RWPE2 (cell line): Measurements from ENCODE around the gene IGF2BP1.

Experiments used
- ATAC-seq: fragments of 200-7000 bp; cut with Tn5 transposase; 3 replicates; pipeline ENCODE4 v1.9.1; 2021; ENCODE audit warnings: low read depth
- DNase-seq: peaks from one replicate; pipeline ENCODE4 v3.0.0-alpha.2; 2020; ENCODE audit warnings: low spot score
- H3K27ac ChIP-seq: fragments of 450-650 bp; 2 replicates; pipeline ENCODE4 v1.5.1; 2017; ENCODE audit warnings: mild to moderate bottlenecking; ENCODE audit not compliant: poor library complexity, severe bottlenecking
- H3K27me3 ChIP-seq: fragments of 250-450 bp; sonication (Bioruptor Pico); 2 replicates; pipeline ENCODE4 v1.5.1; 2021; ENCODE audit warnings: mild to moderate bottlenecking, moderate library complexity; ENCODE audit not compliant: insufficient read depth, poor library complexity, severe bottlenecking
- H3K36me3 ChIP-seq: fragments of 250-450 bp; sonication (Bioruptor Pico); 2 replicates; pipeline ENCODE4 v1.5.1; 2020; ENCODE audit warnings: low read depth, mild to moderate bottlenecking, moderate library complexity
- H3K4me1 ChIP-seq: fragments of 250-450 bp; sonication (Bioruptor Pico); 2 replicates; pipeline ENCODE4 v1.5.1; 2021; ENCODE audit warnings: mild to moderate bottlenecking, moderate library complexity; ENCODE audit not compliant: insufficient read depth, poor library complexity, severe bottlenecking
- H3K4me3 ChIP-seq: fragments of 250-450 bp; sonication (Bioruptor Pico); 2 replicates; pipeline ENCODE4 v1.5.1; 2021; ENCODE audit warnings: mild to moderate bottlenecking, moderate library complexity; ENCODE audit not compliant: severe bottlenecking
- H3K9me3 ChIP-seq: fragments of 250-450 bp; sonication (Bioruptor Pico); 2 replicates; pipeline ENCODE4 v1.5.1; 2021; ENCODE audit warnings: mild to moderate bottlenecking, moderate library complexity; ENCODE audit not compliant: severe bottlenecking
- TF ChIP-seq, protein P1 (sequence below): fragments of 450-650 bp; IDR thresholded peaks from one replicate; pipeline ENCODE4 v1.5.1; 2017; ENCODE audit warnings: mild to moderate bottlenecking, moderate library complexity; ENCODE audit not compliant: poor library complexity, severe bottlenecking

IGF2BP1 gene

GRCh38 chr17:48961516-48962233, 35.5 kb upstream of the IGF2BP1 start:
- no peak overlapping the region for H3K27ac ChIP-seq
- no peaks in the 10 kb centered on the region for H3K36me3 ChIP-seq
- no peaks in the 10 kb centered on the region for H3K9me3 ChIP-seq
- peak; percentile 95 for ATAC-seq
- TF ChIP-seq, protein P1, sequence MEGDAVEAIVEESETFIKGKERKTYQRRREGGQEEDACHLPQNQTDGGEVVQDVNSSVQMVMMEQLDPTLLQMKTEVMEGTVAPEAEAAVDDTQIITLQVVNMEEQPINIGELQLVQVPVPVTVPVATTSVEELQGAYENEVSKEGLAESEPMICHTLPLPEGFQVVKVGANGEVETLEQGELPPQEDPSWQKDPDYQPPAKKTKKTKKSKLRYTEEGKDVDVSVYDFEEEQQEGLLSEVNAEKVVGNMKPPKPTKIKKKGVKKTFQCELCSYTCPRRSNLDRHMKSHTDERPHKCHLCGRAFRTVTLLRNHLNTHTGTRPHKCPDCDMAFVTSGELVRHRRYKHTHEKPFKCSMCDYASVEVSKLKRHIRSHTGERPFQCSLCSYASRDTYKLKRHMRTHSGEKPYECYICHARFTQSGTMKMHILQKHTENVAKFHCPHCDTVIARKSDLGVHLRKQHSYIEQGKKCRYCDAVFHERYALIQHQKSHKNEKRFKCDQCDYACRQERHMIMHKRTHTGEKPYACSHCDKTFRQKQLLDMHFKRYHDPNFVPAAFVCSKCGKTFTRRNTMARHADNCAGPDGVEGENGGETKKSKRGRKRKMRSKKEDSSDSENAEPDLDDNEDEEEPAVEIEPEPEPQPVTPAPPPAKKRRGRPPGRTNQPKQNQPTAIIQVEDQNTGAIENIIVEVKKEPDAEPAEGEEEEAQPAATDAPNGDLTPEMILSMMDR: no peak
- peak; percentile 72 for DNase-seq
- H3K4me3 ChIP-seq: no peak overlapping the region
- H3K4me1 ChIP-seq: peaks cover 9% of the 10 kb centered on the region
- no peaks in the 10 kb centered on the region for H3K27me3 ChIP-seq

- peaks cover 14% of the 10 kb centered on the region for H3K4me1 ChIP-seq
- DNase-seq: no peak
- no peaks in the 10 kb centered on the region for H3K9me3 ChIP-seq
- H3K27ac ChIP-seq: no peak overlapping the region
- H3K4me3 ChIP-seq: no peak overlapping the region
- ATAC-seq: no peak
- TF ChIP-seq, protein P1: no peak
- H3K27me3 ChIP-seq: no peaks in the 10 kb centered on the region
- no peaks in the 10 kb centered on the region for H3K36me3 ChIP-seq
Observed at GRCh38 chr17:48970224-48970623, 27.0 kb upstream of the IGF2BP1 start.

- TF ChIP-seq, protein P1: no peak
- Histone ChIP-seq H3K9me3 (no peaks in the 10 kb centered on the region), H3K4me3 (no peak overlapping the region), H3K27ac (peak overlapping the region; percentile 73), H3K27me3 (no peaks in the 10 kb centered on the region), H3K4me1 (peaks cover 14% of the 10 kb centered on the region), H3K36me3 (no peaks in the 10 kb centered on the region)
- ATAC-seq (no peak), DNase-seq (no peak)
Observed at GRCh38 chr17:48970865-48971687, 26.1 kb upstream of the IGF2BP1 start.

- Histone ChIP-seq H3K36me3 (no peaks in the 10 kb centered on the region), H3K4me3 (no peak overlapping the region), H3K9me3 (no peaks in the 10 kb centered on the region), H3K27me3 (no peaks in the 10 kb centered on the region), H3K27ac (peak overlapping the region; percentile 73), H3K4me1 (peaks cover 14% of the 10 kb centered on the region)
- DNase-seq (no peak), ATAC-seq (no peak)
- TF ChIP-seq, protein P1: no peak
Observed at GRCh38 chr17:48972749-48973097, 24.5 kb upstream of the IGF2BP1 start.
